ENCODE measurements around the gene SLC22A4.
A peak's percentile ranks its signal among the peaks of the same experiment; 100 is the strongest.

Gene SLC22A4

GRCh38 chr5:132262882-132263547, 31.2 kb upstream of the SLC22A4 start:
- no peak for DNase-seq (ENCODE audit: low read depth in 1 of 2, low spot score in 1 of 2)

- no peak for DNase-seq (ENCODE audit: low read depth in 1 of 2, low spot score in 1 of 2)
Measured at GRCh38 chr5:132263548-132264261, 30.5 kb upstream of the SLC22A4 start.

GRCh38 chr5:132264546-132265335, 29.5 kb upstream of the SLC22A4 start:
- DNase-seq (ENCODE audit: low read depth in 1 of 2, low spot score in 1 of 2), result no peak

- DNase-seq (ENCODE audit: low read depth in 1 of 2, low spot score in 1 of 2), result no peak
Measured at GRCh38 chr5:132265336-132266030, 28.7 kb upstream of the SLC22A4 start.

- no peak for DNase-seq (ENCODE audit: low read depth in 1 of 2, low spot score in 1 of 2)
Measured at GRCh38 chr5:132266031-132266835, 28.0 kb upstream of the SLC22A4 start.

- no peak for DNase-seq (ENCODE audit: low read depth in 1 of 2, low spot score in 1 of 2)
Measured at GRCh38 chr5:132266836-132267160, 27.4 kb upstream of the SLC22A4 start.

GRCh38 chr5:132267166-132267739, 26.9 kb upstream of the SLC22A4 start:
- DNase-seq (ENCODE audit: low read depth in 1 of 2, low spot score in 1 of 2), result no peak

GRCh38 chr5:132267931-132268768, 26.0 kb upstream of the SLC22A4 start:
- DNase-seq (ENCODE audit: low read depth in 1 of 2, low spot score in 1 of 2), result no peak

GRCh38 chr5:132268769-132269551, 25.2 kb upstream of the SLC22A4 start:
- no peak for DNase-seq (ENCODE audit: low read depth in 1 of 2, low spot score in 1 of 2)

GRCh38 chr5:132269635-132270334, 24.4 kb upstream of the SLC22A4 start:
- no peak for DNase-seq (ENCODE audit: low read depth in 1 of 2, low spot score in 1 of 2)

GRCh38 chr5:132270335-132270665, 23.9 kb upstream of the SLC22A4 start:
- no peak for DNase-seq (ENCODE audit: low read depth in 1 of 2, low spot score in 1 of 2)

- DNase-seq (ENCODE audit: low read depth in 1 of 2, low spot score in 1 of 2), result no peak
Measured at GRCh38 chr5:132270706-132271105, 23.5 kb upstream of the SLC22A4 start.

- DNase-seq (ENCODE audit: low read depth in 1 of 2, low spot score in 1 of 2), result no peak
Measured at GRCh38 chr5:132271251-132272246, 22.6 kb upstream of the SLC22A4 start.

- peak; percentile 43 to 51 for DNase-seq (ENCODE audit: low read depth in 1 of 2, low spot score in 1 of 2)
Measured at GRCh38 chr5:132272311-132273210, 21.6 kb upstream of the SLC22A4 start.

GRCh38 chr5:132273631-132274030, 20.6 kb upstream of the SLC22A4 start:
- no peak for DNase-seq (ENCODE audit: low read depth in 1 of 2, low spot score in 1 of 2)

All from activated T-helper 1 cell treated with anti-CD3 and anti-CD28 coated beads, Interleukin-2, amount 50 U/mL, for 16 hours (primary cell).